GM12801 (cell line): ENCODE data around the gene SLC2A9.

Experiments
- TF ChIP-seq, protein P1 (sequence below): IDR thresholded peaks from one replicate; pipeline ENCODE4 v1.5.1; 2011; ENCODE audit warnings: control low read depth; ENCODE audit not compliant: insufficient read length; ENCODE audit errors: extremely low read depth

SLC2A9 gene

DNA sequence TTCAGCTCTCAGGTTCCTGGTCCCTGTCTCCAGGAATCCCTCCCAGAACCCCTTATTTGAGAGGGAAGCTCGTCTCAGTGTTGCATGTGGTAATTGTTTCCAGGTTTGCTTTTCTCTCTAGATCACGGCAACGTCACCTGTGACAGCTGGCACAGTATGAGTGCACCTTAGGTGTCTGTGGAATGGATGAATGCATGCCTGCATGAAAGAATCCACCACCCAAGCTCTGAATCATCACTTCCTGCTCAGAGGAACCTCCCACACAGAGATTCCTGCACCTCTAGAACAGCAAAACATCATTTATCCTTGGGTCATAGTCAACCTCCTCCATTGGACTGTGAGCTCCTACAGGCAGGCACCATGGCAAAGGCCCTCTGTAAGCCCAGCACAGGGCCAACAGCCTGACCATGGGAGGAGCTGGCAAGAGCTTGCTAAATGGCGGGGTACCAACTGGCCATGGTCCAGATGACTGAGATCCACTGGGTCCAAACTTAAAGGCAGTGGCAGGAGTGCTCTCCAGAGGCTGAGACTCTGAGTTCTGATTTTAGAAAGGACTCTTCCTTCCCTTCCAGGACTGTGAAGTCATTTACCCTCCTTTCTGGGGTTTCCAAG, 116.2 kb downstream of the SLC2A9 start:
- TF ChIP-seq, protein P1, sequence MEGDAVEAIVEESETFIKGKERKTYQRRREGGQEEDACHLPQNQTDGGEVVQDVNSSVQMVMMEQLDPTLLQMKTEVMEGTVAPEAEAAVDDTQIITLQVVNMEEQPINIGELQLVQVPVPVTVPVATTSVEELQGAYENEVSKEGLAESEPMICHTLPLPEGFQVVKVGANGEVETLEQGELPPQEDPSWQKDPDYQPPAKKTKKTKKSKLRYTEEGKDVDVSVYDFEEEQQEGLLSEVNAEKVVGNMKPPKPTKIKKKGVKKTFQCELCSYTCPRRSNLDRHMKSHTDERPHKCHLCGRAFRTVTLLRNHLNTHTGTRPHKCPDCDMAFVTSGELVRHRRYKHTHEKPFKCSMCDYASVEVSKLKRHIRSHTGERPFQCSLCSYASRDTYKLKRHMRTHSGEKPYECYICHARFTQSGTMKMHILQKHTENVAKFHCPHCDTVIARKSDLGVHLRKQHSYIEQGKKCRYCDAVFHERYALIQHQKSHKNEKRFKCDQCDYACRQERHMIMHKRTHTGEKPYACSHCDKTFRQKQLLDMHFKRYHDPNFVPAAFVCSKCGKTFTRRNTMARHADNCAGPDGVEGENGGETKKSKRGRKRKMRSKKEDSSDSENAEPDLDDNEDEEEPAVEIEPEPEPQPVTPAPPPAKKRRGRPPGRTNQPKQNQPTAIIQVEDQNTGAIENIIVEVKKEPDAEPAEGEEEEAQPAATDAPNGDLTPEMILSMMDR: no peak

DNA sequence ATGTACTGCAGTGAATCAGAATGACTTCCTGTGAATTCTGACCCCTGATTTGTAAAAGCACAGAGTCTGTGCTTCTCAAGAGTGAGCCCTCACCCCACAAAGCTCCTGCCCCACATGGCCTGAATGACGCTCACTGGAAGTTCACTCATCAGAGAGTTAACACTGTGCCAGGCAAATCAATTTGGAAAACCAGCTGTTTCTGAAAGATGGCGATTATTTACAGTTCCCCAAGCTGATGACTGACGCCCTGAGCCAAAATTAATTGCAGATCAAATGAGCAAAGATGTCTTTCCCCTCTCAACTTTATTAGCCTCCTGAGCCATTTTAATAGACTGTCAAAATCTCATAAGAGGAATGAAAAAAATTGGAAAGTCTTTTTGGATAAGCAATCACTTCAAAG, 118.0 kb downstream of the SLC2A9 start:
- TF ChIP-seq, protein P1: no peak

DNA sequence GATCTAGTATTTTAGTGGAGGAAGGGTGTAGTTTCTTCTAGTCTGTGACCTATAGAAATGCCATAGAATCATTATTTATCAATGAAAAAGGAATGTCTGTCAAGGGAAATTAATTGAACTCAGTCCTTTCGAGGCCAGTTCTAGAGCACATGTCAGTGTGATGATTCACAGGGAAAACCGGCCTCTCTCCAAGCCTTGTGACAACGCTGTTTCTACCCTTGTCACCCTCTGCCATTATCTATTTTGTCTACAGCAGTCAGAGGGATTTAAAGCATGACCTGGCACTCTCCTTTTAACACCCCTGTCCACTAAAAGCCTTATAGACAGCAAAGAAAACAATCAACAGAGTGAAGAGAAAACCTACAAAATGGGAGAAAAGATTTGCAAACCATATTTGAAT, 120.0 kb downstream of the SLC2A9 start:
- TF ChIP-seq, protein P1: no peak

DNA sequence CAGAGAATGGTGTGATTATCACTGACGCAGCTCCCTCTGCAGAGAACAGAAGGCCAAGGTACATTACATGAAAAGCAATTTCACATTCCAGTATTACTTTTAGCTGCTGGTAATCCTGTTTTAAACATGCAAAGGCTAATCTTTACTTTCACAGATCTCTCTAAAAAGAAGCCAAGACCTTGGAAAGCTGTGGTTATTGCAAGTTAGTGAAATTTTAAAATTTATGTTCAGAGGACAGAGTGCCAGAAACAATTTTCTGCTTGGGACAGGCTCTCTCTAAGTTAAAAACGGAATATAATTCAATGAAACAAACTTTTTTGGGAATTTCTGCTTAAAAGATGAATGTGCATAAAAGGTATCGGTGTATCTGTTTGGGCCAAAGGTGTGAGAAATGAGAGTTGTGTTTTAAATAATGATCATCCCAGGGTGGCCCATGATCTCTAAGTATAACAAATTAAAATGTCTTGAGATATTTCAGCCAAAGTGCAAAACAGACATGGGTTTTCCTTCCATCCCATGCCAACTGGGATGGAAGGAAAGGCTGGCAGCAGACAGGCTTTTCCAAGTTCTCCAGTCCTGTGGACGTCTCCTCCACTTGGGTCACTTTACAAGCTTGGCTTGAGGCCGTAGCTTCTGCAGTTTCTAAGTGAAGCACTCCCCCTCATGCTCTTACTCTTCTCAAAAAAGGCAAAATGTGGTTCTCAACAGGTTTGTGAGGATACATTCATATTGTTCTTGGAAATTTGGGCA, 121.8 kb downstream of the SLC2A9 start:
- TF ChIP-seq, protein P1: no peak

DNA sequence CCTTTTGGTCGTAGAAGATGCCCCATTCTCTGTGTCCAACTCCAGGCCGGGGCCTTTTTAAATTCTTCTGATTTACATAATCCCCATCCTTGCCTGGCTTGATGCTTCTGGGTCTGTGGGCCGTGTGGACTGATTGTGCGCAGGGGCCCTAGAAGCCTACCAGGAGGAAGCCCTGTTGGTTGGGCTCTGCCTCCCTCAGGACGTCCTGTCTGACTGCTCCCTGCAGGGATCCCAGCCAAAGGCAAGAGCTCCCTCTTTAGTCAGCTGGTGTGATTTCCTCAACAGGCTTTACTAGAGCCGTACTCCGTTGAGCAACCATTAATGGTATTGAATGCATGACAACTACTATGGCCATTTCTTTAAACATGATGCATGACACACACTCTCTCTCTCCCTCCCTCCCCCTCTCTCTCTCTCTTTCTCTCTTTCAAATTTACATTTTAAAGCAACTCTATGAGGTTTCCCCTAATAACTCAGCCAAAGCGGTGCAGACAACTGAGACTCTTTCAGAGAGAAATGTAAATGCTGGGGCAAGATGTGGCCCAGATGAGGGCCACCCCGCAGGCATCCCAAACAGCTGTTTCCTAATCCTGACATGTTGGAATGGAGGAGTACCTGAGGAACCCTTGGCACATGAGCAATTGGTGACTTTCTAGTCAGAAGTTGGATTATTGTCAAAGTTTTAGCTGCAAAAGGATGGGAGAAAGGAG, 122.5 kb downstream of the SLC2A9 start:
- TF ChIP-seq, protein P1: no peak

DNA sequence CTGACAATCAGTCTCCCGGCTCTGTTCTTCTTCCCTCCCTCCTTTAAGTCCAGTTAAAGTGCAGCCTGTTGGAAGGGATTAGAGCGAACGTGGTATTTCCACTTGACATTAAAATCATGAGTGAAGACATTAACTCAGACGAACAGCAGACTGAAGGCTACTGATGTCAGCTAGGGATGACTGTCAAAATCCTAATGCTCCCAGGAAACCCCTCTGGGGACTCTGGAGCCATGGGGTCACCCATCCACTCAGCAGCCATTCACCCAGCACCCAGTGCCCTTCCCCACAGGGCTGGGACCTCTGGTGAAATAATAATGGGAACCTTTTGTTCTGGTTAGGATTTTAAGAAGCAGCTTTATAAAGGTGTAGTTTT, 126.0 kb downstream of the SLC2A9 start:
- TF ChIP-seq, protein P1: no peak

DNA sequence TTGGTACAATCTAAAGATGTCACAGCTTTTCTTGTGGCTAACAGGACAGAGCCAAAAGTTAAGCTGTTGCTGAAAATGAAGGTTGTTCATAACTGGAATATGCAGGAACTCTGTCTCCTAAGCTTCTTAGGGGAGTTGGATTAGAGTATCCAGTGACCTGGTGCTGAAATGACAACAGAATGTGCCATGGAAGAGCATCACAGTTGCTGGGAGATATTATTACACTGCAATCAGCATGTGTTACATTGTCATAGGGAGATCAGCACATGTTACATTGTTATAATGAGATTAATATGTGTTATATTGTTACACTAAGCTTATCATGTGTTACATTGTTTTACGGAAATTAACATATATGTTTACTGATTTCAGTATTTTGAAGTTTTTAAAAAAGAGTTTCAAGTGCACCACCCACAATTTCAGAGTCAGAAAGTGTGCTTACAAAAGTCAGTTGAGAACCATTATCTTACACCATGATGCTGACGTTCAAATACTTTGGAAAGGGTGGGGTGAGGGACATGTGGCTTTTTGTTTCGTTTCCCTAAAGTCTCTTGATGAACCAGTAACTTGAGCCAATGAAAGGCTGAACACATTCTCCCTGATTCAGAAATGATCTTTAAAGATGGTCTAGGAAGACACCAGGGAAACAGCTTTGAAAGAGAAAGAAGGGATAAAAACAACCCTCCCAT, 126.5 kb downstream of the SLC2A9 start:
- TF ChIP-seq, protein P1: no peak
